ENCODE data around the gene ACOT12.

DNA sequence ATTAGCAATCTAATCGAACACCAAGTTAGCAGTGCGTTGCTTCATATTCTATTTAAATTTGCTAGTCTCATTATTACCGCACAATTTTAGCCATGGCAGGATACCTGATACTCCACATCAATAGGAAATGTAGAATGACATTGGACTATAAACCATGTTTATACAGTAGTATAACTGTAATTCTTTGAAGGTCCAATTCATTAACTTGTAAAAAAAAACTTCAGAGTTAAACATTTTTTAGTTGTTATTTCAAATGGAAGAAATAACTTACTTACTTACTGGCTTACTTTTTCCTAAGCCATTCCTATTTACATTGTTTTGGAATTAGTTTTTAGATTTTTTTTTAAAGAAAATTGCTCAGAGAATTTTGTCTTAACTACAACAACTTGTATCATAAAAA lies 35.4 kb upstream of the ACOT12 start:
- TF ChIP-seq, protein P1, sequence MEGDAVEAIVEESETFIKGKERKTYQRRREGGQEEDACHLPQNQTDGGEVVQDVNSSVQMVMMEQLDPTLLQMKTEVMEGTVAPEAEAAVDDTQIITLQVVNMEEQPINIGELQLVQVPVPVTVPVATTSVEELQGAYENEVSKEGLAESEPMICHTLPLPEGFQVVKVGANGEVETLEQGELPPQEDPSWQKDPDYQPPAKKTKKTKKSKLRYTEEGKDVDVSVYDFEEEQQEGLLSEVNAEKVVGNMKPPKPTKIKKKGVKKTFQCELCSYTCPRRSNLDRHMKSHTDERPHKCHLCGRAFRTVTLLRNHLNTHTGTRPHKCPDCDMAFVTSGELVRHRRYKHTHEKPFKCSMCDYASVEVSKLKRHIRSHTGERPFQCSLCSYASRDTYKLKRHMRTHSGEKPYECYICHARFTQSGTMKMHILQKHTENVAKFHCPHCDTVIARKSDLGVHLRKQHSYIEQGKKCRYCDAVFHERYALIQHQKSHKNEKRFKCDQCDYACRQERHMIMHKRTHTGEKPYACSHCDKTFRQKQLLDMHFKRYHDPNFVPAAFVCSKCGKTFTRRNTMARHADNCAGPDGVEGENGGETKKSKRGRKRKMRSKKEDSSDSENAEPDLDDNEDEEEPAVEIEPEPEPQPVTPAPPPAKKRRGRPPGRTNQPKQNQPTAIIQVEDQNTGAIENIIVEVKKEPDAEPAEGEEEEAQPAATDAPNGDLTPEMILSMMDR (IDR thresholded peaks at IDR 0.05) = no peak
- TF ChIP-seq POLR2A (IDR thresholded peaks at IDR 0.05) = no peak

Measured in right lobe of liver (tissue), 4 donors.